ENCODE measurements around the gene TMPO.
"Not testable (repeated sequence)": the region's sequence is repeated elsewhere in the genome, so short reads cannot be mapped to it uniquely, and the experiment has no call there.

Gene TMPO

GRCh38 chr12:98532687-98533304 lies 17.4 kb downstream of the TMPO start:
- DNase-seq (ENCODE audit: low spot score in 2 of 2) (peak in 1 of 2 donors; percentile 48), ATAC-seq (ENCODE audit: low read depth) (peak; percentile 60)
- Mint-ChIP-seq H3K27me3 (no peaks in the 10 kb centered on the region), H3K27ac (no peak overlapping the region), H3K36me3 (peaks cover 10% of the 10 kb centered on the region), H3K4me1 (no peaks in the 10 kb centered on the region), H3K4me3 (no peak overlapping the region), H3K9me3 (no peaks in the 10 kb centered on the region)

- Mint-ChIP-seq H3K4me3 (no peak overlapping the region), H3K9me3 (no peaks in the 10 kb centered on the region), H3K27me3 (no peaks in the 10 kb centered on the region), H3K27ac (no peak overlapping the region), H3K4me1 (no peaks in the 10 kb centered on the region), H3K36me3 (peaks cover 13% of the 10 kb centered on the region)
- DNase-seq (ENCODE audit: low spot score in 2 of 2), result no peak
- no peak for ATAC-seq (ENCODE audit: low read depth)
These were observed 18.4 kb downstream of the TMPO start for GRCh38 chr12:98533723-98534251.

- Mint-ChIP-seq H3K9me3 (no peaks in the 10 kb centered on the region), H3K4me3 (no peak overlapping the region), H3K27ac (no peak overlapping the region), H3K27me3 (no peaks in the 10 kb centered on the region), H3K4me1 (no peaks in the 10 kb centered on the region), H3K36me3 (peaks cover 22% of the 10 kb centered on the region)
- DNase-seq (ENCODE audit: low spot score in 2 of 2) (no peak), ATAC-seq (ENCODE audit: low read depth) (no peak)
These were observed 22.6 kb downstream of the TMPO start for GRCh38 chr12:98538031-98538430.

- H3K4me1 Mint-ChIP-seq, result no peaks in the 10 kb centered on the region
- H3K27ac Mint-ChIP-seq, result no peak overlapping the region
- no peak for DNase-seq (ENCODE audit: low spot score in 2 of 2)
- no peaks in the 10 kb centered on the region for H3K9me3 Mint-ChIP-seq
- H3K27me3 Mint-ChIP-seq, result no peaks in the 10 kb centered on the region
- ATAC-seq (ENCODE audit: low read depth), result no peak
- H3K4me3 Mint-ChIP-seq, result no peak overlapping the region
- peaks cover 20% of the 10 kb centered on the region for H3K36me3 Mint-ChIP-seq
These were observed 28.3 kb downstream of the TMPO start for GRCh38 chr12:98543701-98544100.

- no peak for DNase-seq (ENCODE audit: low spot score in 2 of 2)
These were observed 29.4 kb downstream of the TMPO start for GRCh38 chr12:98544751-98545150.

GRCh38 chr12:98549371-98550110 lies 34.2 kb downstream of the TMPO start:
- Mint-ChIP-seq H3K36me3 (peaks cover 19% of the 10 kb centered on the region), H3K27me3 (no peaks in the 10 kb centered on the region), H3K27ac (no peak overlapping the region), H3K9me3 (no peaks in the 10 kb centered on the region), H3K4me3 (no peak overlapping the region), H3K4me1 (no peaks in the 10 kb centered on the region)
- no peak for ATAC-seq (ENCODE audit: low read depth)
- no peak for DNase-seq (ENCODE audit: low spot score in 2 of 2)

More at GRCh38 chr12:98544751-98545150, 29.4 kb downstream of the TMPO start:
- Mint-ChIP-seq H3K9me3 (no peaks in the 10 kb centered on the region), H3K4me3 (no peak overlapping the region), H3K27me3 (no peaks in the 10 kb centered on the region), H3K4me1 (no peaks in the 10 kb centered on the region), H3K36me3 (peaks cover 19% of the 10 kb centered on the region), H3K27ac (no peak overlapping the region)
- no peak for ATAC-seq (ENCODE audit: low read depth)

GRCh38 chr12:98551787-98552186 lies 36.4 kb downstream of the TMPO start:
- Mint-ChIP-seq H3K9me3 (no peaks in the 10 kb centered on the region), H3K4me3 (no peak overlapping the region), H3K27me3 (no peaks in the 10 kb centered on the region), H3K27ac (no peak overlapping the region), H3K36me3 (peaks cover 16% of the 10 kb centered on the region), H3K4me1 (no peaks in the 10 kb centered on the region)
- ATAC-seq (ENCODE audit: low read depth), result no peak
- DNase-seq (ENCODE audit: low spot score in 2 of 2), result no peak

- not testable (repeated sequence) for H3K27ac Mint-ChIP-seq; H3K36me3 Mint-ChIP-seq; H3K4me1 Mint-ChIP-seq; DNase-seq (ENCODE audit: low spot score in 2 of 2); H3K9me3 Mint-ChIP-seq; H3K4me3 Mint-ChIP-seq; ATAC-seq (ENCODE audit: low read depth); H3K27me3 Mint-ChIP-seq
These were observed 42.7 kb downstream of the TMPO start for GRCh38 chr12:98558097-98558496.

- Mint-ChIP-seq H3K4me1 (no peaks in the 10 kb centered on the region), H3K9me3 (no peaks in the 10 kb centered on the region), H3K27ac (no peak overlapping the region), H3K27me3 (no peaks in the 10 kb centered on the region), H3K4me3 (no peak overlapping the region), H3K36me3 (peaks cover 1% of the 10 kb centered on the region)
- ATAC-seq (ENCODE audit: low read depth) (no peak), DNase-seq (ENCODE audit: low spot score in 2 of 2) (no peak)
These were observed 44.3 kb downstream of the TMPO start for GRCh38 chr12:98559666-98560065.

GRCh38 chr12:98561846-98562245 lies 46.5 kb downstream of the TMPO start:
- no peaks in the 10 kb centered on the region for H3K9me3 Mint-ChIP-seq
- H3K27ac Mint-ChIP-seq, result no peak overlapping the region
- no peak for DNase-seq (ENCODE audit: low spot score in 2 of 2)
- no peaks in the 10 kb centered on the region for H3K27me3 Mint-ChIP-seq
- H3K4me1 Mint-ChIP-seq, result peaks cover 1% of the 10 kb centered on the region
- no peak overlapping the region for H3K4me3 Mint-ChIP-seq
- no peaks in the 10 kb centered on the region for H3K36me3 Mint-ChIP-seq
- no peak for ATAC-seq (ENCODE audit: low read depth)

- H3K27me3 Mint-ChIP-seq, result no peaks in the 10 kb centered on the region
- ATAC-seq (ENCODE audit: low read depth) (no peak), DNase-seq (ENCODE audit: low spot score in 2 of 2) (no peak)
- no peak overlapping the region for H3K27ac Mint-ChIP-seq
- peaks cover under 1% of the 10 kb centered on the region for H3K4me1 Mint-ChIP-seq
- H3K4me3 Mint-ChIP-seq, result no peak overlapping the region
- H3K9me3 Mint-ChIP-seq, result no peaks in the 10 kb centered on the region
- H3K36me3 Mint-ChIP-seq, result peaks cover 4% of the 10 kb centered on the region
These were observed 56.6 kb downstream of the TMPO start for GRCh38 chr12:98572010-98572409.

- ATAC-seq (ENCODE audit: low read depth), result no peak
- Mint-ChIP-seq H3K4me3 (no peak overlapping the region), H3K9me3 (no peaks in the 10 kb centered on the region), H3K36me3 (peaks cover 4% of the 10 kb centered on the region), H3K27ac (no peak overlapping the region), H3K27me3 (peaks cover under 1% of the 10 kb centered on the region), H3K4me1 (no peaks in the 10 kb centered on the region)
- DNase-seq (ENCODE audit: low spot score in 2 of 2), result no peak
These were observed 58.7 kb downstream of the TMPO start for GRCh38 chr12:98574110-98574509.

- no peaks in the 10 kb centered on the region for H3K9me3 Mint-ChIP-seq
- H3K36me3 Mint-ChIP-seq, result peaks cover 2% of the 10 kb centered on the region
- DNase-seq (ENCODE audit: low spot score in 2 of 2), result no peak
- no peak for ATAC-seq (ENCODE audit: low read depth)
- no peaks in the 10 kb centered on the region for H3K4me1 Mint-ChIP-seq
- H3K4me3 Mint-ChIP-seq, result no peak overlapping the region
- no peak overlapping the region for H3K27ac Mint-ChIP-seq
- peaks cover 3% of the 10 kb centered on the region for H3K27me3 Mint-ChIP-seq
These were observed 59.6 kb downstream of the TMPO start for GRCh38 chr12:98575013-98575412.

GRCh38 chr12:98576795-98577194 lies 61.4 kb downstream of the TMPO start:
- not testable (repeated sequence) for H3K27me3 Mint-ChIP-seq; H3K4me3 Mint-ChIP-seq; ATAC-seq (ENCODE audit: low read depth); DNase-seq (ENCODE audit: low spot score in 2 of 2); H3K27ac Mint-ChIP-seq; H3K9me3 Mint-ChIP-seq; H3K36me3 Mint-ChIP-seq; H3K4me1 Mint-ChIP-seq

GRCh38 chr12:98578392-98578791 lies 63.0 kb downstream of the TMPO start:
- Mint-ChIP-seq H3K27me3 (peaks cover 3% of the 10 kb centered on the region), H3K4me3 (no peak overlapping the region)
- ATAC-seq (ENCODE audit: low read depth), result no peak

More at GRCh38 chr12:98578392-98578791, 63.0 kb downstream of the TMPO start:
- Mint-ChIP-seq H3K9me3 (no peaks in the 10 kb centered on the region), H3K4me1 (no peaks in the 10 kb centered on the region), H3K36me3 (peaks cover 2% of the 10 kb centered on the region), H3K27ac (no peak overlapping the region)
- DNase-seq (ENCODE audit: low spot score in 2 of 2), result no peak
